Body of pancreas (tissue), 4 donors: ENCODE data around the gene CFAP57.

ENCODE experiments used
- POLR2A ChIP-seq, 3 donors: fragments of 450-650 bp; IDR thresholded peaks; one replicate each; pipeline ENCODE4 v1.6.1; 2016; ENCODE audit warnings: antibody characterized with exemption in 3 of 3, mild to moderate bottlenecking in 2 of 3
- TF ChIP-seq, protein P1 (sequence below), 7 experiments: fragments of 450-650 bp in 4 of 7; fragments of 200-600 bp in 3 of 7; sonication (generic) in 3 of 7; IDR thresholded peaks; one replicate each; pipeline ENCODE4 v1.5.1; 2016 to 2019; ENCODE audit warnings: antibody characterized with exemption in 7 of 7

DNA sequence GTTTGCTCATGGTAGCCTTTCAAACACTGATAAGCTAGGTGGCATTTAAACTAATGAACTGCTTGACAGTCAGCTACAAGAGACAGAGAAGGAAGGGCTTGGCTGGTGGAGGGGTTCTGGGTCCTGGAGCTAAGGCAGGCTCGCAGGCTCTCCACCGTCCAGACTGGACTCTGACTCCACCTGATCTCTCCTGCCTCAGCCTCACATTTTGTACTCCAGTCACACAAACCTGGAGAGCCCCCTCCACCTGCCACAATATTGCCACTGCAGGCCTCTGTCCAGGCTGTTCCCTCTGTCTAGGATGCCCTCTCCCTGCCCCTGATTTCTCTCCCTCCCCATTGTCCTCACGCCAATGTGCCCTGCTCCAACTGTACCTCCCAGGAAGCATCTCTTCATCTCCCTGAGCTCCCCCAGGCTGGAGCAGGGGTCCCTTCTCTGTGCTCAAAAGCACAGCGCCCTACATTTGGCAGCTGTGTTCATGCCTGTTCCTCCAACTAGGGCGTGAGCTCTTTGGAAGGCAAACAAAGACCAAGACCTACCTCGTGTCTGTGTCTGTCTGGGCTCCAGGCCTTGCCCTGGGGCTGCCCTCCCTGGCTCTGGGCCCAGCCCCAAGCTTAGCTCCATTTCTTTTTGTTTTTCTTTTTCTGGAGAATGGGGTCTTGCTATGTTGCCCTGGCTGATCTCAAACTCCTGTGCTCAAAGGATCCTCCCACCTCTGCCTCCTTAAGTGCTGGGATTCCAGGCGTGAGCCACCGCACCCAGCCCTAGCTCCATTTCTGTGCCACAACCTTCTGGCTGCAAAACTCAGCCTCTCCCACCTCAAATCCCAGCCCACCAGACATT is 131.6 kb downstream of the CFAP57 start:
- TF ChIP-seq, protein P1, sequence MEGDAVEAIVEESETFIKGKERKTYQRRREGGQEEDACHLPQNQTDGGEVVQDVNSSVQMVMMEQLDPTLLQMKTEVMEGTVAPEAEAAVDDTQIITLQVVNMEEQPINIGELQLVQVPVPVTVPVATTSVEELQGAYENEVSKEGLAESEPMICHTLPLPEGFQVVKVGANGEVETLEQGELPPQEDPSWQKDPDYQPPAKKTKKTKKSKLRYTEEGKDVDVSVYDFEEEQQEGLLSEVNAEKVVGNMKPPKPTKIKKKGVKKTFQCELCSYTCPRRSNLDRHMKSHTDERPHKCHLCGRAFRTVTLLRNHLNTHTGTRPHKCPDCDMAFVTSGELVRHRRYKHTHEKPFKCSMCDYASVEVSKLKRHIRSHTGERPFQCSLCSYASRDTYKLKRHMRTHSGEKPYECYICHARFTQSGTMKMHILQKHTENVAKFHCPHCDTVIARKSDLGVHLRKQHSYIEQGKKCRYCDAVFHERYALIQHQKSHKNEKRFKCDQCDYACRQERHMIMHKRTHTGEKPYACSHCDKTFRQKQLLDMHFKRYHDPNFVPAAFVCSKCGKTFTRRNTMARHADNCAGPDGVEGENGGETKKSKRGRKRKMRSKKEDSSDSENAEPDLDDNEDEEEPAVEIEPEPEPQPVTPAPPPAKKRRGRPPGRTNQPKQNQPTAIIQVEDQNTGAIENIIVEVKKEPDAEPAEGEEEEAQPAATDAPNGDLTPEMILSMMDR (IDR thresholded peaks at IDR 0.05), result no peak
- TF ChIP-seq POLR2A (IDR thresholded peaks at IDR 0.05), result no peak
